ENCODE data around the gene PIAS4. TPM values are rescaled to one million over a fixed set of nuclear protein-coding genes. Genes with fewer than 3 reads are reported as not detected.

The PIAS4 gene
- total and polyA plus RNA-seq, 2 of the 13 experiments (the other 11 are each of a cell fraction or from before 2014, with no cell fraction given), result 9.0 to 20.1 TPM

GRCh38 chr19:3984908-3985642 lies 22.5 kb upstream of the PIAS4 start, which contains the start of gene EEF2 (continued):
- TF ChIP-seq, protein P1, sequence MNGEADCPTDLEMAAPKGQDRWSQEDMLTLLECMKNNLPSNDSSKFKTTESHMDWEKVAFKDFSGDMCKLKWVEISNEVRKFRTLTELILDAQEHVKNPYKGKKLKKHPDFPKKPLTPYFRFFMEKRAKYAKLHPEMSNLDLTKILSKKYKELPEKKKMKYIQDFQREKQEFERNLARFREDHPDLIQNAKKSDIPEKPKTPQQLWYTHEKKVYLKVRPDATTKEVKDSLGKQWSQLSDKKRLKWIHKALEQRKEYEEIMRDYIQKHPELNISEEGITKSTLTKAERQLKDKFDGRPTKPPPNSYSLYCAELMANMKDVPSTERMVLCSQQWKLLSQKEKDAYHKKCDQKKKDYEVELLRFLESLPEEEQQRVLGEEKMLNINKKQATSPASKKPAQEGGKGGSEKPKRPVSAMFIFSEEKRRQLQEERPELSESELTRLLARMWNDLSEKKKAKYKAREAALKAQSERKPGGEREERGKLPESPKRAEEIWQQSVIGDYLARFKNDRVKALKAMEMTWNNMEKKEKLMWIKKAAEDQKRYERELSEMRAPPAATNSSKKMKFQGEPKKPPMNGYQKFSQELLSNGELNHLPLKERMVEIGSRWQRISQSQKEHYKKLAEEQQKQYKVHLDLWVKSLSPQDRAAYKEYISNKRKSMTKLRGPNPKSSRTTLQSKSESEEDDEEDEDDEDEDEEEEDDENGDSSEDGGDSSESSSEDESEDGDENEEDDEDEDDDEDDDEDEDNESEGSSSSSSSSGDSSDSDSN (CRISPR knock-in tag; IDR thresholded peaks at IDR 0.05), result peak; percentile 81
- TF ChIP-seq CSRNP2 (CRISPR knock-in tag; conservative IDR thresholded peaks at IDR 0.05; ENCODE audit: low read depth) (0 out of 2 replicates have a peak, but pooled peaks have one; percentile 38), ZUFSP (CRISPR knock-in tag; IDR thresholded peaks at IDR 0.05; ENCODE audit: borderline replicate concordance) (no peak), ZSCAN12 (CRISPR knock-in tag; IDR thresholded peaks at IDR 0.05) (peak; percentile 56; the same call in 1 of the 2 replicates), CEBPZ (IDR thresholded peaks at IDR 0.05; ENCODE audit: low read length) (no peak), PAF1 (CRISPR knock-in tag; IDR thresholded peaks at IDR 0.05) (no peak), ETV5 (CRISPR knock-in tag; IDR thresholded peaks at IDR 0.05; ENCODE audit: borderline replicate concordance) (peak; percentile 65), ONECUT2 (CRISPR knock-in tag; IDR thresholded peaks at IDR 0.05) (peak; percentile 51; the same call in 1 of the 2 replicates), ZNF335 (CRISPR knock-in tag; IDR thresholded peaks at IDR 0.05) (0 out of 2 replicates have a peak, but pooled peaks have one; percentile 29), EED (CRISPR knock-in tag; IDR thresholded peaks at IDR 0.05) (peak; percentile 78; the same call in 1 of the 2 replicates), ZNF724P (CRISPR knock-in tag; IDR thresholded peaks at IDR 0.05; ENCODE audit: borderline replicate concordance) (peak; percentile 91; the same call in 1 of the 2 replicates), HBP1 (CRISPR knock-in tag; IDR thresholded peaks at IDR 0.05; ENCODE audit: low read depth) (no peak; the same call in 1 of the 2 replicates), SALL2 (CRISPR knock-in tag; IDR thresholded peaks at IDR 0.05) (peak; percentile 92), KLF11 (CRISPR knock-in tag; IDR thresholded peaks at IDR 0.05) (0 out of 2 replicates have a peak, but pooled peaks have one; percentile 56), NFKB2 (CRISPR knock-in tag; IDR thresholded peaks at IDR 0.05; ENCODE audit: borderline replicate concordance) (peak; percentile 91; the same call in 1 of the 2 replicates)
- TF ChIP-seq, protein P2, sequence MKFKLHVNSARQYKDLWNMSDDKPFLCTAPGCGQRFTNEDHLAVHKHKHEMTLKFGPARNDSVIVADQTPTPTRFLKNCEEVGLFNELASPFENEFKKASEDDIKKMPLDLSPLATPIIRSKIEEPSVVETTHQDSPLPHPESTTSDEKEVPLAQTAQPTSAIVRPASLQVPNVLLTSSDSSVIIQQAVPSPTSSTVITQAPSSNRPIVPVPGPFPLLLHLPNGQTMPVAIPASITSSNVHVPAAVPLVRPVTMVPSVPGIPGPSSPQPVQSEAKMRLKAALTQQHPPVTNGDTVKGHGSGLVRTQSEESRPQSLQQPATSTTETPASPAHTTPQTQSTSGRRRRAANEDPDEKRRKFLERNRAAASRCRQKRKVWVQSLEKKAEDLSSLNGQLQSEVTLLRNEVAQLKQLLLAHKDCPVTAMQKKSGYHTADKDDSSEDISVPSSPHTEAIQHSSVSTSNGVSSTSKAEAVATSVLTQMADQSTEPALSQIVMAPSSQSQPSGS (CRISPR knock-in tag; IDR thresholded peaks at IDR 0.05), result peak; percentile 99

Data from HepG2 (cell line).